Activated CD4-positive, alpha-beta T cell treated with anti-CD3 and anti-CD28 coated beads, Interleukin-2, amount 10 ng/mL, durations not matched to agents 24 days and 14 days (primary cell): ENCODE measurements around the gene SNAPC2. TPM values are rescaled to one million over a fixed set of nuclear protein-coding genes. Genes with fewer than 3 reads are reported as not detected.
"Not testable (repeated sequence)": the region's sequence is repeated elsewhere in the genome, so short reads cannot be mapped to it uniquely, and the experiment has no call there.

Experiments
- DNase-seq: peaks from one replicate; pipeline ENCODE4 v3.0.0; 2022
- H3K27ac Mint-ChIP-seq: one replicate; pipeline ENCODE4 v1.8.0; 2022; ENCODE audit warnings: mild to moderate bottlenecking, mixed read lengths
- H3K27me3 Mint-ChIP-seq: one replicate; pipeline ENCODE4 v1.8.0; 2022; ENCODE audit warnings: mixed read lengths
- H3K36me3 Mint-ChIP-seq: one replicate; pipeline ENCODE4 v1.8.0; 2022; ENCODE audit warnings: low read depth, mild to moderate bottlenecking, mixed read lengths
- H3K4me1 Mint-ChIP-seq: one replicate; pipeline ENCODE4 v1.8.0; 2021; ENCODE audit warnings: mixed read lengths
- H3K4me3 Mint-ChIP-seq: one replicate; pipeline ENCODE4 v1.8.0; 2022; ENCODE audit warnings: mild to moderate bottlenecking, moderate library complexity, mixed read lengths
- H3K9me3 Mint-ChIP-seq: one replicate; pipeline ENCODE4 v1.8.0; 2021; ENCODE audit warnings: mixed read lengths
- intact Hi-C: fragments of 100-400 bp; cut with micrococcal nuclease; formaldehyde crosslinking; loops from one replicate; pipeline ENCODE4 v1.15.1; 2023
- total RNA-seq: library from RNA; stranded (reverse); gene quantifications from 2 replicates; pipeline ENCODE4 v1.2.3, GENCODE V29; 2022

Gene SNAPC2
- total RNA-seq, 1 donor from 2014 or later = 23.2 TPM

GRCh38 chr19:7926727-7927604 lies 6.8 kb downstream of the SNAPC2 start:
- no peak for DNase-seq
- H3K4me3 Mint-ChIP-seq = peak overlapping the region; percentile 71
- H3K27me3 Mint-ChIP-seq = no peaks in the 10 kb centered on the region
- intact Hi-C loops = no loop called here
- H3K36me3 Mint-ChIP-seq = peaks cover 24% of the 10 kb centered on the region
- H3K4me1 Mint-ChIP-seq = peaks cover 15% of the 10 kb centered on the region
- H3K27ac Mint-ChIP-seq = peak overlapping the region; percentile 59
- no peaks in the 10 kb centered on the region for H3K9me3 Mint-ChIP-seq

GRCh38 chr19:7927605-7928333 lies 7.6 kb downstream of the SNAPC2 start:
- Mint-ChIP-seq H3K27ac (no peak overlapping the region), H3K27me3 (no peaks in the 10 kb centered on the region), H3K9me3 (no peaks in the 10 kb centered on the region), H3K4me1 (peaks cover 14% of the 10 kb centered on the region), H3K36me3 (peaks cover 21% of the 10 kb centered on the region), H3K4me3 (no peak overlapping the region)
- intact Hi-C loops = no loop called here
- peak; percentile 63 for DNase-seq

- no peaks in the 10 kb centered on the region for H3K9me3 Mint-ChIP-seq
- no peak for DNase-seq
- intact Hi-C loops = no loop called here
- peaks cover 20% of the 10 kb centered on the region for H3K36me3 Mint-ChIP-seq
- H3K4me1 Mint-ChIP-seq = peaks cover 14% of the 10 kb centered on the region
- no peaks in the 10 kb centered on the region for H3K27me3 Mint-ChIP-seq
- peak overlapping the region; percentile 40 for H3K27ac Mint-ChIP-seq
- no peak overlapping the region for H3K4me3 Mint-ChIP-seq
Measured at GRCh38 chr19:7928334-7928706, 8.2 kb downstream of the SNAPC2 start.

GRCh38 chr19:7928741-7929701 lies 8.9 kb downstream of the SNAPC2 start:
- Mint-ChIP-seq H3K36me3 (peaks cover 23% of the 10 kb centered on the region), H3K4me3 (no peak overlapping the region), H3K9me3 (no peaks in the 10 kb centered on the region), H3K27me3 (no peaks in the 10 kb centered on the region), H3K4me1 (peaks cover 14% of the 10 kb centered on the region), H3K27ac (peak overlapping the region; percentile 68)
- DNase-seq = peak; percentile 88
- intact Hi-C loops = no loop called here

GRCh38 chr19:7930030-7930429 lies 9.9 kb downstream of the SNAPC2 start:
- peaks cover 27% of the 10 kb centered on the region for H3K36me3 Mint-ChIP-seq
- H3K9me3 Mint-ChIP-seq, H3K27ac Mint-ChIP-seq, intact Hi-C loops, DNase-seq, H3K27me3 Mint-ChIP-seq, H3K4me3 Mint-ChIP-seq: not testable (repeated sequence)
- H3K4me1 Mint-ChIP-seq = peaks cover 11% of the 10 kb centered on the region

GRCh38 chr19:7930765-7931164 lies 10.6 kb downstream of the SNAPC2 start:
- Mint-ChIP-seq H3K4me1 (peaks cover 10% of the 10 kb centered on the region), H3K9me3 (no peaks in the 10 kb centered on the region), H3K27me3 (no peaks in the 10 kb centered on the region), H3K36me3 (peaks cover 32% of the 10 kb centered on the region), H3K4me3 (no peak overlapping the region), H3K27ac (no peak overlapping the region)
- no peak for DNase-seq
- intact Hi-C loops = no loop called here

- Mint-ChIP-seq H3K4me1 (peaks cover 9% of the 10 kb centered on the region), H3K27ac (no peak overlapping the region), H3K27me3 (no peaks in the 10 kb centered on the region), H3K4me3 (no peak overlapping the region), H3K36me3 (peaks cover 33% of the 10 kb centered on the region), H3K9me3 (no peaks in the 10 kb centered on the region)
- intact Hi-C loops = no loop called here
- no peak for DNase-seq
Measured at GRCh38 chr19:7931221-7932061, 11.3 kb downstream of the SNAPC2 start.

- Mint-ChIP-seq H3K4me1 (peaks cover 7% of the 10 kb centered on the region), H3K9me3 (no peaks in the 10 kb centered on the region), H3K36me3 (peaks cover 34% of the 10 kb centered on the region), H3K4me3 (no peak overlapping the region), H3K27me3 (no peaks in the 10 kb centered on the region), H3K27ac (no peak overlapping the region)
- intact Hi-C loops = no loop called here
- no peak for DNase-seq
Measured at GRCh38 chr19:7932276-7932929, 12.3 kb downstream of the SNAPC2 start.

GRCh38 chr19:7932930-7933300 lies 12.8 kb downstream of the SNAPC2 start:
- Mint-ChIP-seq H3K27me3 (no peaks in the 10 kb centered on the region), H3K4me1 (peaks cover 7% of the 10 kb centered on the region), H3K9me3 (no peaks in the 10 kb centered on the region), H3K4me3 (no peak overlapping the region), H3K36me3 (peaks cover 38% of the 10 kb centered on the region), H3K27ac (no peak overlapping the region)
- no peak for DNase-seq
- intact Hi-C loops = no loop called here

GRCh38 chr19:7933411-7933810 lies 13.3 kb downstream of the SNAPC2 start:
- intact Hi-C loops = no loop called here
- H3K36me3 Mint-ChIP-seq = peaks cover 37% of the 10 kb centered on the region
- peaks cover 6% of the 10 kb centered on the region for H3K4me1 Mint-ChIP-seq
- H3K27ac Mint-ChIP-seq = no peak overlapping the region
- H3K4me3 Mint-ChIP-seq = no peak overlapping the region
- DNase-seq = no peak
- no peaks in the 10 kb centered on the region for H3K9me3 Mint-ChIP-seq
- H3K27me3 Mint-ChIP-seq = no peaks in the 10 kb centered on the region

GRCh38 chr19:7933828-7934725 lies 13.9 kb downstream of the SNAPC2 start:
- Mint-ChIP-seq H3K9me3 (no peaks in the 10 kb centered on the region), H3K27me3 (no peaks in the 10 kb centered on the region)
- intact Hi-C loops = no loop called here

GRCh38 chr19:7934766-7935165 lies 14.6 kb downstream of the SNAPC2 start:
- Mint-ChIP-seq H3K27ac (no peak overlapping the region), H3K4me3 (no peak overlapping the region), H3K36me3 (peaks cover 35% of the 10 kb centered on the region), H3K4me1 (no peaks in the 10 kb centered on the region), H3K9me3 (no peaks in the 10 kb centered on the region), H3K27me3 (no peaks in the 10 kb centered on the region)
- intact Hi-C loops = no loop called here
- no peak for DNase-seq

More at GRCh38 chr19:7933828-7934725, 13.9 kb downstream of the SNAPC2 start:
- Mint-ChIP-seq H3K27ac (no peak overlapping the region), H3K4me1 (peaks cover 2% of the 10 kb centered on the region), H3K36me3 (peaks cover 39% of the 10 kb centered on the region), H3K4me3 (no peak overlapping the region)
- DNase-seq = no peak
